H9 (cell line): ENCODE results near the gene FA2H. TPM values are rescaled to one million over a fixed set of nuclear protein-coding genes. Genes with fewer than 3 reads are reported as not detected.

Source experiments
- DNase-seq: peaks from one replicate; pipeline ENCODE4 v3.0.0-alpha.2; 2017
- H2AFZ ChIP-seq: one replicate; pipeline ENCODE4 v1.6.1; 2013; ENCODE audit warnings: mild to moderate bottlenecking, low read length, control low read depth, moderate library complexity
- H2AK5ac ChIP-seq: 2 replicates; pipeline ENCODE4 v1.6.1; 2013; ENCODE audit warnings: low read length, control low read depth, mixed read lengths; ENCODE audit not compliant: insufficient read length
- H2BK120ac ChIP-seq: one replicate; pipeline ENCODE4 v1.6.1; 2013; ENCODE audit warnings: low read depth, mild to moderate bottlenecking, low read length, control low read depth, inconsistent platforms; ENCODE audit not compliant: poor library complexity, severe bottlenecking
- H2BK12ac ChIP-seq: 2 replicates; pipeline ENCODE4 v1.6.1; 2013; ENCODE audit warnings: low read length, control low read depth, mixed read lengths, low read depth; ENCODE audit not compliant: insufficient read length
- H2BK15ac ChIP-seq: 2 replicates; pipeline ENCODE4 v1.6.1; 2013; ENCODE audit warnings: low read depth, low read length, control low read depth
- H2BK20ac ChIP-seq: one replicate; pipeline ENCODE4 v1.6.1; 2013; ENCODE audit warnings: low read depth, mild to moderate bottlenecking, low read length, control low read depth, inconsistent platforms; ENCODE audit not compliant: poor library complexity, severe bottlenecking
- H2BK5ac ChIP-seq: 2 replicates; pipeline ENCODE4 v1.6.1; 2013; ENCODE audit warnings: low read length, control low read depth, mixed read lengths; ENCODE audit not compliant: insufficient read length
- H3K14ac ChIP-seq: 2 replicates; pipeline ENCODE4 v1.6.1; 2013; ENCODE audit warnings: low read length, control low read depth; ENCODE audit not compliant: insufficient read depth
- H3K18ac ChIP-seq: 2 replicates; pipeline ENCODE4 v1.6.1; 2013; ENCODE audit warnings: low read depth, mild to moderate bottlenecking, mixed read lengths, low read length, control low read depth; ENCODE audit not compliant: insufficient read length
- H3K23ac ChIP-seq: 2 replicates; pipeline ENCODE4 v1.6.1; 2013; ENCODE audit warnings: low read length, control low read depth, mixed read lengths, low read depth; ENCODE audit not compliant: insufficient read length
- H3K23me2 ChIP-seq: 2 replicates; pipeline ENCODE4 v1.6.1; 2013; ENCODE audit warnings: low read depth, mild to moderate bottlenecking, mixed read lengths, low read length, control low read depth; ENCODE audit not compliant: insufficient read length, poor library complexity, severe bottlenecking
- H3K27ac ChIP-seq: 2 replicates; pipeline ENCODE4 v1.5.1; 2013; ENCODE audit warnings: low read length, control low read depth, mixed read lengths, low read depth; ENCODE audit not compliant: insufficient read length
- H3K27me3 ChIP-seq: 2 replicates; pipeline ENCODE4 v1.6.1; 2013; ENCODE audit warnings: low read length, control low read depth, inconsistent platforms; ENCODE audit not compliant: insufficient read depth
- H3K4ac ChIP-seq: 2 replicates; pipeline ENCODE4 v1.6.1; 2013; ENCODE audit warnings: low read depth, mild to moderate bottlenecking, control low read depth, inconsistent platforms, low read length, moderate library complexity
- H3K4me1 ChIP-seq: 2 replicates; pipeline ENCODE4 v1.6.1; 2013; ENCODE audit warnings: low read length, control low read depth, inconsistent platforms; ENCODE audit not compliant: insufficient read depth
- H3K4me2 ChIP-seq: 2 replicates; pipeline ENCODE4 v1.6.1; 2013; ENCODE audit warnings: low read length, control low read depth, mixed read lengths; ENCODE audit not compliant: insufficient read length, insufficient read depth
- H3K56ac ChIP-seq: 2 replicates; pipeline ENCODE4 v1.6.1; 2013; ENCODE audit warnings: low read depth, mild to moderate bottlenecking, mixed read lengths, low read length, control low read depth; ENCODE audit not compliant: insufficient read length
- H3K79me1 ChIP-seq: 2 replicates; pipeline ENCODE4 v1.6.1; 2013; ENCODE audit warnings: low read depth, mild to moderate bottlenecking, moderate library complexity, low read length, control low read depth, inconsistent platforms; ENCODE audit not compliant: insufficient read depth, poor library complexity, severe bottlenecking
- H3K79me2 ChIP-seq: 2 replicates; pipeline ENCODE4 v1.6.1; 2013; ENCODE audit warnings: low read length, control low read depth, inconsistent platforms; ENCODE audit not compliant: insufficient read depth
- H3K9ac ChIP-seq: 2 replicates; pipeline ENCODE4 v1.6.1; 2013; ENCODE audit warnings: low read length, control low read depth, mixed read lengths; ENCODE audit not compliant: insufficient read length; ENCODE audit errors: extremely low read depth
- H3K9me3 ChIP-seq: one replicate; pipeline ENCODE4 v1.6.1; 2013; ENCODE audit warnings: low read depth, low read length, inconsistent platforms; ENCODE audit not compliant: control insufficient read depth
- H3T11ph ChIP-seq: one replicate; pipeline ENCODE4 v1.6.1; 2013; ENCODE audit warnings: mild to moderate bottlenecking, low read length, control low read depth, inconsistent platforms
- H4K20me1 ChIP-seq: one replicate; pipeline ENCODE4 v1.6.1; 2013; ENCODE audit not compliant: control insufficient read depth, insufficient read length, insufficient read depth
- H4K5ac ChIP-seq: 2 replicates; pipeline ENCODE4 v1.6.1; 2013; ENCODE audit warnings: low read depth, mild to moderate bottlenecking, mixed read lengths, low read length, control low read depth; ENCODE audit not compliant: insufficient read length
- H4K8ac ChIP-seq: replicated peaks from 2 replicates; pipeline ENCODE4 v1.6.1; 2013; ENCODE audit warnings: low read length, control low read depth, mixed read lengths, low read depth; ENCODE audit not compliant: insufficient read length
- H4K91ac ChIP-seq: 2 replicates; pipeline ENCODE4 v1.6.1; 2013; ENCODE audit warnings: low read depth, mild to moderate bottlenecking, moderate library complexity, mixed read lengths, low read length, control low read depth; ENCODE audit not compliant: insufficient read length
- H3K27ac Mint-ChIP-seq, 3 experiments: 2 replicates in 2 of 3; 3 replicates in 1 of 3; pipeline ENCODE4 v1.8.0; 2020 to 2021; ENCODE audit warnings: mixed read lengths in 3 of 3, mild to moderate bottlenecking in 1 of 3, moderate library complexity in 1 of 3
- H3K27me3 Mint-ChIP-seq: 2 replicates; pipeline ENCODE4 v1.8.0; 2021; ENCODE audit warnings: low read depth, mild to moderate bottlenecking, moderate library complexity, mixed read lengths
- H3K36me3 Mint-ChIP-seq, 3 experiments: 2 replicates in 2 of 3; 3 replicates in 1 of 3; pipeline ENCODE4 v1.8.0; 2020 to 2021; ENCODE audit warnings: low read depth in 3 of 3, mixed read lengths in 3 of 3; ENCODE audit not compliant: insufficient read depth in 1 of 3
- H3K4me1 Mint-ChIP-seq, 2 experiments: 2 replicates each; pipeline ENCODE4 v1.8.0; 2020; ENCODE audit warnings: mixed read lengths in 2 of 2
- H3K4me3 Mint-ChIP-seq, 2 experiments: 2 replicates in 1 of 2; 3 replicates in 1 of 2; pipeline ENCODE4 v1.8.0; 2020 to 2021; ENCODE audit warnings: mild to moderate bottlenecking in 2 of 2, mixed read lengths in 2 of 2, moderate library complexity in 1 of 2
- H3K9me3 Mint-ChIP-seq, 2 experiments: 2 replicates in 1 of 2; 3 replicates in 1 of 2; pipeline ENCODE4 v1.8.0; 2020; ENCODE audit warnings: mild to moderate bottlenecking in 2 of 2, mixed read lengths in 2 of 2, moderate library complexity in 1 of 2
- CTCF ChIP-seq: fragments of 200-600 bp; sonication (generic); conservative IDR thresholded peaks from 3 replicates; pipeline ENCODE4 v1.8.0; 2021; ENCODE audit warnings: antibody characterized with exemption, mild to moderate bottlenecking
- WGBS: extraction: QIAGEN DNeasy Blood & Tissue Kit; methylation state at CpG from one replicate; pipeline ENCODE4 v1.1.7; 2013; ENCODE audit warnings: missing lambda C conversion rate, low lambda C conversion rate, mixed read lengths; ENCODE audit not compliant: insufficient read length; ENCODE audit errors: extremely low coverage; 5-methylcytosine and 5-hydroxymethylcytosine counted together
- total RNA-seq: library from RNA; stranded (reverse); gene quantifications from 2 replicates; pipeline ENCODE4 v1.2.1, GENCODE V29; 2021

Gene FA2H
- total RNA-seq, 1 experiment from 2014 or later, result 25.1 TPM

- peaks cover 0 to under 1% (median 0%) of the 10 kb centered on the region in 3 experiments; a peak in 1 of 7 replicates for H3K36me3 Mint-ChIP-seq
- Histone ChIP-seq H3K56ac (no peak overlapping the region), H3K27ac (no peak overlapping the region), H2BK5ac (no peak overlapping the region), H3K4me2 (peak overlapping the region; percentile 58), H2BK15ac (no peak overlapping the region), H3K23ac (no peak overlapping the region), H4K5ac (no peak overlapping the region), H3K4me1 (no peaks in the 10 kb centered on the region), H4K20me1 (no peaks in the 10 kb centered on the region), H2AK5ac (no peak overlapping the region), H3K9me3 (no peaks in the 10 kb centered on the region), H2BK20ac (no peak overlapping the region), H3K14ac (no peak overlapping the region), H3K4ac (no peak overlapping the region), H3K18ac (no peak overlapping the region), H2AFZ (no peak overlapping the region), H4K91ac (no peak overlapping the region), H3K23me2 (no peaks in the 10 kb centered on the region), H3K79me2 (no peaks in the 10 kb centered on the region), H3K79me1 (no peaks in the 10 kb centered on the region), H4K8ac (no peak overlapping the region), H2BK120ac (no peak overlapping the region), H2BK12ac (no peak overlapping the region), H3K9ac (no peak overlapping the region), H3T11ph (no peak overlapping the region), H3K27me3 (no peaks in the 10 kb centered on the region)
- H3K27me3 Mint-ChIP-seq, result peaks cover 28% of the 10 kb centered on the region
- H3K4me1 Mint-ChIP-seq, result peaks cover 11 to 13% of the 10 kb centered on the region in 2 experiments
- peak overlapping the region; percentile 71 to 79 for H3K4me3 Mint-ChIP-seq
- WGBS, result no CpG with 5 or more reads among the region's 19 CpGs
- no peak for TF ChIP-seq CTCF
- DNase-seq, result peak; percentile 91
- no peak overlapping the region; a peak in 1 of 7 replicates for H3K27ac Mint-ChIP-seq
- no peaks in the 10 kb centered on the region for H3K9me3 Mint-ChIP-seq
Measured at GRCh38 chr16:74695450-74696422, 78.9 kb downstream of the FA2H start.
